SK-N-SH treated with all-trans-retinoic acid at 6 μM for 48 hours (cell line): ENCODE results near the gene SUSD4.

Experiments
- ATAC-seq: fragments of 200-7000 bp; cut with Tn5 transposase; 3 replicates; pipeline ENCODE4 v1.9.1; 2020; ENCODE audit warnings: mild to moderate bottlenecking, moderate library complexity
- ARNTL ChIP-seq: fragments of 450-650 bp; formaldehyde crosslinking; IDR thresholded peaks from 2 replicates; pipeline ENCODE4 v1.5.0; 2020; ENCODE audit warnings: low read depth, mild to moderate bottlenecking, moderate library complexity, borderline replicate concordance
- BACH2 ChIP-seq: fragments of 250-450 bp; sonication (Bioruptor Pico); IDR thresholded peaks from 2 replicates; pipeline ENCODE4 v1.9.0; 2021; ENCODE audit warnings: mild to moderate bottlenecking, borderline replicate concordance
- GLIS3 ChIP-seq: fragments of 250-450 bp; sonication (Bioruptor Pico); IDR thresholded peaks from 2 replicates; pipeline ENCODE4 v1.5.0; 2020; ENCODE audit warnings: mild to moderate bottlenecking, moderate library complexity
- ISL1 ChIP-seq: fragments of 250-450 bp; sonication (Bioruptor Pico); IDR thresholded peaks from 2 replicates; pipeline ENCODE4 v2.1.2; 2022; ENCODE audit warnings: mild to moderate bottlenecking, moderate library complexity
- OSR1 ChIP-seq: fragments of 250-450 bp; sonication (Bioruptor Pico); IDR thresholded peaks from 2 replicates; pipeline ENCODE4 v1.8.0; 2022; ENCODE audit warnings: moderate library complexity, mild to moderate bottlenecking, inconsistent platforms
- PPARA ChIP-seq: fragments of 250-450 bp; sonication (Bioruptor Pico); IDR thresholded peaks from 2 replicates; pipeline ENCODE4 v1.5.0; 2020; ENCODE audit warnings: mild to moderate bottlenecking, borderline replicate concordance
- SNAI2 ChIP-seq: fragments of 250-450 bp; sonication (Bioruptor Pico); IDR thresholded peaks from 2 replicates; pipeline ENCODE4 v1.5.0; 2020; ENCODE audit warnings: mild to moderate bottlenecking, moderate library complexity
- TOX ChIP-seq: fragments of 250-450 bp; sonication (Bioruptor Pico); IDR thresholded peaks from 2 replicates; pipeline ENCODE4 v1.8.0; 2021; ENCODE audit warnings: mild to moderate bottlenecking, moderate library complexity, borderline replicate concordance
- ZC3H10 ChIP-seq: fragments of 250-450 bp; sonication (Bioruptor Pico); IDR thresholded peaks from 2 replicates; pipeline ENCODE4 v1.5.1; 2021; ENCODE audit warnings: mild to moderate bottlenecking, moderate library complexity
- ZFP3 ChIP-seq: fragments of 250-450 bp; sonication (Bioruptor Pico); IDR thresholded peaks from 2 replicates; pipeline ENCODE4 v1.5.0; 2020; ENCODE audit warnings: mild to moderate bottlenecking, moderate library complexity
- ZFP30 ChIP-seq: fragments of 450-650 bp; formaldehyde crosslinking; IDR thresholded peaks from 2 replicates; pipeline ENCODE4 v1.5.0; 2022; ENCODE audit warnings: mild to moderate bottlenecking, moderate library complexity
- ZNF565 ChIP-seq: fragments of 450-650 bp; formaldehyde crosslinking; conservative IDR thresholded peaks from 2 replicates; pipeline ENCODE4 v1.5.0; 2020; ENCODE audit warnings: low read depth, mild to moderate bottlenecking, moderate library complexity
- ZNF70 ChIP-seq: fragments of 450-650 bp; formaldehyde crosslinking; IDR thresholded peaks from 2 replicates; pipeline ENCODE4 v1.5.0; 2020; ENCODE audit warnings: mild to moderate bottlenecking, moderate library complexity
- ZNF8 ChIP-seq: fragments of 450-650 bp; formaldehyde crosslinking; IDR thresholded peaks from 2 replicates; pipeline ENCODE4 v1.5.0; 2020; ENCODE audit warnings: mild to moderate bottlenecking, moderate library complexity
- TF ChIP-seq, protein P1 (sequence below): fragments of 250-450 bp; sonication (Bioruptor Pico); IDR thresholded peaks from 2 replicates; pipeline ENCODE4 v1.5.1; 2020; ENCODE audit warnings: low read depth, mild to moderate bottlenecking, moderate library complexity
- TF ChIP-seq, protein P2 (sequence below): fragments of 250-450 bp; sonication (Bioruptor Pico); IDR thresholded peaks from 2 replicates; pipeline ENCODE4 v1.5.1; 2021; ENCODE audit warnings: mild to moderate bottlenecking, moderate library complexity
- TF ChIP-seq, protein P3 (sequence below): fragments of 250-450 bp; sonication (Bioruptor Pico); IDR thresholded peaks from 2 replicates; pipeline ENCODE4 v1.8.0; 2020; ENCODE audit warnings: mild to moderate bottlenecking, moderate library complexity, borderline replicate concordance
- TF ChIP-seq, protein P4 (sequence below): fragments of 250-450 bp; sonication (Bioruptor Pico); IDR thresholded peaks from 2 replicates; pipeline ENCODE4 v1.5.0; 2020; ENCODE audit warnings: mild to moderate bottlenecking, moderate library complexity
- TF ChIP-seq, protein P5 (sequence below): fragments of 250-450 bp; sonication (Bioruptor Pico); IDR thresholded peaks from 2 replicates; pipeline ENCODE4 v1.8.0; 2021; ENCODE audit warnings: low read depth, mild to moderate bottlenecking, moderate library complexity, borderline replicate concordance

Gene SUSD4

DNA sequence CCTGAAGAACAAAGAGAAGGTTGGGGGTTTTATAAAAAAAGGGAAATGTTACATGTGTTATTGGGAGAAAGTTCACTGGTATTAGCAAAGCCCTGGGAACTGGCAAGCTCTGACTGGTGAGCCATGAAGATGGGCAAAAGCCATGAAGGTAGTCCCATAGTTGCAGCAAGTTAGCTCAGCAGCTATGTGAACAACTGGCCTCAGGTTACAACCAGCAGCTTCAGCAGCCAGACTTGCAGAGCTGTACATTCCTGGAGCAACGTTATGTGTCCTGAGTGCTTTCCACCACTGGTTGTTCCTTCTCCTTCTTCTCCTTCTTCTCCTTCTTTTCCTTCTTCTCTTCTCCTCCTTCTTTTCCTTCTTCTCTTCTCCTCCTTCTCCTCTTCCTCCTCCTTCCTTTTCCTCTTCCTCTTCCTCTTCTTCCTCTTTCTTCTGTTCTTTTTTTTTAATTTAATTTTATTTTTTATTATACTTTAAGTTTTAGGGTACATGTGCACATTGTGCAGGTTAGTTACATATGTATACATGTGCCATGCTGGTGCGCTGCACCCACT lies 164.8 kb downstream of the SUSD4 start:
- ATAC-seq, result 0 out of 3 replicates have a peak, but pooled peaks have one; percentile 38

DNA sequence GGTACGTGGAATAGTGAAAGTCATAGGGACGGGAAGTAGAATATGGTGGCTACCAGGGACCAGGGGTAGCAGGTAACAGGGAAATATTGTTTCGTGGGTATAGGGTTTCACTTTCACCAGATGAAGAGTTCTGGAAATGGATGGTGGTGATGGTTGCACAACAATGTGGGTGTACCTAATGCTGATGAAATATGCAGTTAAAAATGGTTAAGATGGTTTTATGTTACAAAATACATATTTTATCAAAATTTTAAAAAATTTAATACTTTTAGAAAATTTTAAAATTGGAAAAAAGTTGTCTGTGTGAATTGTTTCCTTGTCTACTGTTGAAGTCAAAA lies 165.4 kb downstream of the SUSD4 start:
- ATAC-seq, result no peak
- TF ChIP-seq, protein P1, sequence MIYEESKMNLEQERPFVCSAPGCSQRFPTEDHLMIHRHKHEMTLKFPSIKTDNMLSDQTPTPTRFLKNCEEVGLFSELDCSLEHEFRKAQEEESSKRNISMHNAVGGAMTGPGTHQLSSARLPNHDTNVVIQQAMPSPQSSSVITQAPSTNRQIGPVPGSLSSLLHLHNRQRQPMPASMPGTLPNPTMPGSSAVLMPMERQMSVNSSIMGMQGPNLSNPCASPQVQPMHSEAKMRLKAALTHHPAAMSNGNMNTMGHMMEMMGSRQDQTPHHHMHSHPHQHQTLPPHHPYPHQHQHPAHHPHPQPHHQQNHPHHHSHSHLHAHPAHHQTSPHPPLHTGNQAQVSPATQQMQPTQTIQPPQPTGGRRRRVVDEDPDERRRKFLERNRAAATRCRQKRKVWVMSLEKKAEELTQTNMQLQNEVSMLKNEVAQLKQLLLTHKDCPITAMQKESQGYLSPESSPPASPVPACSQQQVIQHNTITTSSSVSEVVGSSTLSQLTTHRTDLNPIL (CRISPR knock-in tag), result no peak
- TF ChIP-seq, protein P2, sequence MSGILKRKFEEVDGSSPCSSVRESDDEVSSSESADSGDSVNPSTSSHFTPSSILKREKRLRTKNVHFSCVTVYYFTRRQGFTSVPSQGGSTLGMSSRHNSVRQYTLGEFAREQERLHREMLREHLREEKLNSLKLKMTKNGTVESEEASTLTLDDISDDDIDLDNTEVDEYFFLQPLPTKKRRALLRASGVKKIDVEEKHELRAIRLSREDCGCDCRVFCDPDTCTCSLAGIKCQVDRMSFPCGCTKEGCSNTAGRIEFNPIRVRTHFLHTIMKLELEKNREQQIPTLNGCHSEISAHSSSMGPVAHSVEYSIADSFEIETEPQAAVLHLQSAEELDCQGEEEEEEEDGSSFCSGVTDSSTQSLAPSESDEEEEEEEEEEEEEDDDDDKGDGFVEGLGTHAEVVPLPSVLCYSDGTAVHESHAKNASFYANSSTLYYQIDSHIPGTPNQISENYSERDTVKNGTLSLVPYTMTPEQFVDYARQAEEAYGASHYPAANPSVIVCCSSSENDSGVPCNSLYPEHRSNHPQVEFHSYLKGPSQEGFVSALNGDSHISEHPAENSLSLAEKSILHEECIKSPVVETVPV, result no peak
- TF ChIP-seq, protein P3, sequence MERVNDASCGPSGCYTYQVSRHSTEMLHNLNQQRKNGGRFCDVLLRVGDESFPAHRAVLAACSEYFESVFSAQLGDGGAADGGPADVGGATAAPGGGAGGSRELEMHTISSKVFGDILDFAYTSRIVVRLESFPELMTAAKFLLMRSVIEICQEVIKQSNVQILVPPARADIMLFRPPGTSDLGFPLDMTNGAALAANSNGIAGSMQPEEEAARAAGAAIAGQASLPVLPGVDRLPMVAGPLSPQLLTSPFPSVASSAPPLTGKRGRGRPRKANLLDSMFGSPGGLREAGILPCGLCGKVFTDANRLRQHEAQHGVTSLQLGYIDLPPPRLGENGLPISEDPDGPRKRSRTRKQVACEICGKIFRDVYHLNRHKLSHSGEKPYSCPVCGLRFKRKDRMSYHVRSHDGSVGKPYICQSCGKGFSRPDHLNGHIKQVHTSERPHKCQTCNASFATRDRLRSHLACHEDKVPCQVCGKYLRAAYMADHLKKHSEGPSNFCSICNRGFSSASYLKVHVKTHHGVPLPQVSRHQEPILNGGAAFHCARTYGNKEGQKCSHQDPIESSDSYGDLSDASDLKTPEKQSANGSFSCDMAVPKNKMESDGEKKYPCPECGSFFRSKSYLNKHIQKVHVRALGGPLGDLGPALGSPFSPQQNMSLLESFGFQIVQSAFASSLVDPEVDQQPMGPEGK (CRISPR knock-in tag), result no peak
- TF ChIP-seq ZNF565 (CRISPR knock-in tag) (no peak), SNAI2 (CRISPR knock-in tag) (no peak), ZC3H10 (CRISPR knock-in tag) (no peak), ARNTL (CRISPR knock-in tag) (no peak), OSR1 (no peak), ZFP30 (CRISPR knock-in tag) (no peak), ZFP3 (CRISPR knock-in tag) (no peak), TOX (no peak), ZNF8 (CRISPR knock-in tag) (no peak), PPARA (CRISPR knock-in tag) (no peak)
- TF ChIP-seq, protein P4, sequence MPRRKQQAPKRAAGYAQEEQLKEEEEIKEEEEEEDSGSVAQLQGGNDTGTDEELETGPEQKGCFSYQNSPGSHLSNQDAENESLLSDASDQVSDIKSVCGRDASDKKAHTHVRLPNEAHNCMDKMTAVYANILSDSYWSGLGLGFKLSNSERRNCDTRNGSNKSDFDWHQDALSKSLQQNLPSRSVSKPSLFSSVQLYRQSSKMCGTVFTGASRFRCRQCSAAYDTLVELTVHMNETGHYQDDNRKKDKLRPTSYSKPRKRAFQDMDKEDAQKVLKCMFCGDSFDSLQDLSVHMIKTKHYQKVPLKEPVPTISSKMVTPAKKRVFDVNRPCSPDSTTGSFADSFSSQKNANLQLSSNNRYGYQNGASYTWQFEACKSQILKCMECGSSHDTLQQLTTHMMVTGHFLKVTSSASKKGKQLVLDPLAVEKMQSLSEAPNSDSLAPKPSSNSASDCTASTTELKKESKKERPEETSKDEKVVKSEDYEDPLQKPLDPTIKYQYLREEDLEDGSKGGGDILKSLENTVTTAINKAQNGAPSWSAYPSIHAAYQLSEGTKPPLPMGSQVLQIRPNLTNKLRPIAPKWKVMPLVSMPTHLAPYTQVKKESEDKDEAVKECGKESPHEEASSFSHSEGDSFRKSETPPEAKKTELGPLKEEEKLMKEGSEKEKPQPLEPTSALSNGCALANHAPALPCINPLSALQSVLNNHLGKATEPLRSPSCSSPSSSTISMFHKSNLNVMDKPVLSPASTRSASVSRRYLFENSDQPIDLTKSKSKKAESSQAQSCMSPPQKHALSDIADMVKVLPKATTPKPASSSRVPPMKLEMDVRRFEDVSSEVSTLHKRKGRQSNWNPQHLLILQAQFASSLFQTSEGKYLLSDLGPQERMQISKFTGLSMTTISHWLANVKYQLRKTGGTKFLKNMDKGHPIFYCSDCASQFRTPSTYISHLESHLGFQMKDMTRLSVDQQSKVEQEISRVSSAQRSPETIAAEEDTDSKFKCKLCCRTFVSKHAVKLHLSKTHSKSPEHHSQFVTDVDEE (CRISPR knock-in tag), result no peak

More for the DNA sequence above, 164.8 kb downstream of the SUSD4 start:
- no peak for TF ChIP-seq SNAI2 (CRISPR knock-in tag)
- no peak for TF ChIP-seq OSR1
- TF ChIP-seq, protein P4 (CRISPR knock-in tag), result no peak
- no peak for TF ChIP-seq ZFP3 (CRISPR knock-in tag)
- TF ChIP-seq ZC3H10 (CRISPR knock-in tag), result no peak
- TF ChIP-seq, protein P3 (CRISPR knock-in tag), result no peak
- no peak for TF ChIP-seq ZNF70
- TF ChIP-seq ISL1, result no peak
- TF ChIP-seq GLIS3 (CRISPR knock-in tag), result no peak
- TF ChIP-seq PPARA (CRISPR knock-in tag), result no peak
- TF ChIP-seq, protein P5, sequence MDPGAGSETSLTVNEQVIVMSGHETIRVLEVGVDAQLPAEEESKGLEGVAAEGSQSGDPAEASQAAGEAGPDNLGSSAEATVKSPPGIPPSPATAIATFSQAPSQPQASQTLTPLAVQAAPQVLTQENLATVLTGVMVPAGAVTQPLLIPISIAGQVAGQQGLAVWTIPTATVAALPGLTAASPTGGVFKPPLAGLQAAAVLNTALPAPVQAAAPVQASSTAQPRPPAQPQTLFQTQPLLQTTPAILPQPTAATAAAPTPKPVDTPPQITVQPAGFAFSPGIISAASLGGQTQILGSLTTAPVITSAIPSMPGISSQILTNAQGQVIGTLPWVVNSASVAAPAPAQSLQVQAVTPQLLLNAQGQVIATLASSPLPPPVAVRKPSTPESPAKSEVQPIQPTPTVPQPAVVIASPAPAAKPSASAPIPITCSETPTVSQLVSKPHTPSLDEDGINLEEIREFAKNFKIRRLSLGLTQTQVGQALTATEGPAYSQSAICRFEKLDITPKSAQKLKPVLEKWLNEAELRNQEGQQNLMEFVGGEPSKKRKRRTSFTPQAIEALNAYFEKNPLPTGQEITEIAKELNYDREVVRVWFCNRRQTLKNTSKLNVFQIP (CRISPR knock-in tag), result no peak
- TF ChIP-seq ZFP30 (CRISPR knock-in tag), result no peak
- TF ChIP-seq, protein P2, result no peak
- no peak for TF ChIP-seq BACH2 (CRISPR knock-in tag)
- TF ChIP-seq ARNTL (CRISPR knock-in tag), result no peak
